CD14-positive monocyte (primary cell): Measurements from ENCODE around the gene AMER3. TPM values are rescaled to one million over a fixed set of nuclear protein-coding genes. Genes with fewer than 3 reads are reported as not detected.

Source experiments
- DNase-seq, 3 donors: peaks; one replicate each; pipeline ENCODE4 v3.0.0-alpha.2; 2011 to 2022
- H2AFZ ChIP-seq: 2 replicates; pipeline ENCODE4 v1.6.0; 2012; ENCODE audit warnings: mild to moderate bottlenecking, low read depth, low read length, inconsistent platforms; ENCODE audit not compliant: insufficient read depth, poor library complexity, severe bottlenecking
- H3K27ac ChIP-seq, 2 donors: 1 replicate in 1 of 2; 2 replicates in 1 of 2; pipeline ENCODE4 v1.5.1; 2012 to 2013; ENCODE audit warnings: low read length in 2 of 2, control low read depth in 1 of 2, inconsistent platforms in 1 of 2, low read depth in 1 of 2, mild to moderate bottlenecking in 1 of 2
- H3K27me3 ChIP-seq, 2 donors: one replicate each; pipeline versions ENCODE4 v1.6.0 to v1.6.1; 2011 to 2013; ENCODE audit warnings: low read length in 2 of 2; ENCODE audit not compliant: control insufficient read depth in 2 of 2, insufficient read depth in 2 of 2
- H3K36me3 ChIP-seq, 2 donors: replicated peaks in 1 of 2; 1 replicate in 1 of 2; 2 replicates in 1 of 2; pipeline versions ENCODE4 v1.5.1 to v1.6.1; 2012 to 2013; ENCODE audit warnings: low read length in 2 of 2, control low read depth in 1 of 2, inconsistent platforms in 1 of 2, mild to moderate bottlenecking in 1 of 2; ENCODE audit not compliant: insufficient read depth in 2 of 2, control insufficient read depth in 1 of 2
- H3K4me1 ChIP-seq, 2 donors: 1 replicate in 1 of 2; 2 replicates in 1 of 2; pipeline versions ENCODE4 v1.5.1 to v1.6.1; 2012 to 2013; ENCODE audit warnings: low read length in 2 of 2, control low read depth in 1 of 2, inconsistent platforms in 1 of 2, mild to moderate bottlenecking in 1 of 2, moderate library complexity in 1 of 2; ENCODE audit not compliant: insufficient read depth in 2 of 2, control insufficient read depth in 1 of 2
- H3K4me2 ChIP-seq: replicated peaks from 2 replicates; pipeline ENCODE3; 2012; ENCODE audit warnings: low read length, moderate library complexity, mild to moderate bottlenecking; ENCODE audit not compliant: poor library complexity, severe bottlenecking; ENCODE audit errors: extremely low read depth
- H3K4me3 ChIP-seq, 3 experiments: fragments of 200-600 bp in 1 of 3; sonication (generic) in 1 of 3; replicated peaks in 1 of 3; 1 replicate in 2 of 3; 2 replicates in 1 of 3; pipeline ENCODE4 v1.5.1; 2011 to 2013; ENCODE audit warnings: low read length in 3 of 3, mild to moderate bottlenecking in 3 of 3, control low read depth in 2 of 3, low read depth in 2 of 3, inconsistent platforms in 1 of 3, moderate library complexity in 1 of 3
- H3K79me2 ChIP-seq: 2 replicates; pipeline ENCODE4 v1.6.0; 2012; ENCODE audit warnings: mild to moderate bottlenecking, control low read depth, inconsistent platforms, low read length, moderate library complexity; ENCODE audit not compliant: insufficient read depth
- H3K9ac ChIP-seq: 2 replicates; pipeline ENCODE4 v1.6.0; 2017; ENCODE audit warnings: low read length, mild to moderate bottlenecking; ENCODE audit not compliant: insufficient read depth, poor library complexity, severe bottlenecking
- H3K9me3 ChIP-seq, 2 donors: replicated peaks in 1 of 2; 1 replicate in 1 of 2; 2 replicates in 1 of 2; pipeline versions ENCODE4 v1.5.1 to v1.6.1; 2012 to 2013; ENCODE audit warnings: low read length in 2 of 2, control low read depth in 1 of 2; ENCODE audit not compliant: control insufficient read depth in 1 of 2, insufficient read depth in 1 of 2
- H4K20me1 ChIP-seq: 2 replicates; pipeline ENCODE4 v1.6.0; 2012; ENCODE audit warnings: mild to moderate bottlenecking, low read length, control low read depth, moderate library complexity; ENCODE audit not compliant: insufficient read depth
- H3K27ac Mint-ChIP-seq, 7 donors: one replicate each; pipeline ENCODE4 v1.8.0; 2020; ENCODE audit warnings: mild to moderate bottlenecking in 7 of 7, mixed read lengths in 7 of 7, moderate library complexity in 6 of 7, inconsistent platforms in 2 of 7
- H3K27me3 Mint-ChIP-seq, 3 donors: one replicate each; pipeline ENCODE4 v1.8.0; 2021 to 2022; ENCODE audit warnings: low read depth in 3 of 3, mild to moderate bottlenecking in 3 of 3, mixed read lengths in 3 of 3, moderate library complexity in 3 of 3, inconsistent platforms in 1 of 3
- H3K36me3 Mint-ChIP-seq, 2 donors: one replicate each; pipeline ENCODE4 v1.8.0; 2020; ENCODE audit warnings: mixed read lengths in 2 of 2, inconsistent platforms in 1 of 2, mild to moderate bottlenecking in 1 of 2
- H3K4me1 Mint-ChIP-seq: one replicate; pipeline ENCODE4 v1.8.0; 2020; ENCODE audit warnings: mild to moderate bottlenecking, mixed read lengths
- H3K4me3 Mint-ChIP-seq, 2 donors: one replicate each; pipeline ENCODE4 v1.8.0; 2020; ENCODE audit warnings: mild to moderate bottlenecking in 2 of 2, mixed read lengths in 2 of 2, moderate library complexity in 1 of 2
- H3K9me3 Mint-ChIP-seq, 7 donors: one replicate each; pipeline ENCODE4 v1.8.0; 2020 to 2022; ENCODE audit warnings: mixed read lengths in 7 of 7, mild to moderate bottlenecking in 6 of 7, moderate library complexity in 6 of 7, inconsistent platforms in 2 of 7
- WGBS: methylation state at CpG from one replicate; pipeline ENCODE4 v1.1.5; 2013; ENCODE audit warnings: missing lambda C conversion rate; ENCODE audit not compliant: insufficient coverage; 5-methylcytosine and 5-hydroxymethylcytosine counted together
- intact Hi-C, 2 donors: fragments of 100-400 bp; cut with micrococcal nuclease; formaldehyde crosslinking; loops; one replicate each; pipeline versions ENCODE4 v1.15.0 to v1.15.1; 2023
- polyA plus RNA-seq, 3 donors: library from polyadenylated mRNA; depleted of rRNA in 1 of 3; unstranded in 2 of 3; stranded (reverse) in 1 of 3; fragments of 300-500 nt in 2 of 3; fragments of >200 nt in 1 of 3; fragmentation: Illumina TruSeq in 2 of 3; gene quantifications; 1 replicate in 2 of 3; 2 replicates in 1 of 3; pipeline ENCODE4 v1.2.3, GENCODE V29; 2012 to 2021
- TF ChIP-seq, protein P1 (sequence below): fragments of 200-600 bp; IDR thresholded peaks from one replicate; pipeline ENCODE4 v1.8.0; 2022; ENCODE audit warnings: antibody characterized with exemption, mild to moderate bottlenecking

Gene AMER3
- polyA plus RNA-seq, 3 donors = not detected

- no peak for DNase-seq
- Histone ChIP-seq H3K9me3 (peaks cover 0 to 3% of the 10 kb centered on the region in 2 donors), H3K9ac (no peak overlapping the region), H3K36me3 (no peaks in the 10 kb centered on the region), H3K27ac (no peak overlapping the region), H3K4me2 (no peak overlapping the region), H3K4me3 (no peak overlapping the region), H2AFZ (no peak overlapping the region), H3K79me2 (no peaks in the 10 kb centered on the region), H3K4me1 (peaks cover 18 to 19% of the 10 kb centered on the region in 2 donors), H4K20me1 (no peaks in the 10 kb centered on the region), H3K27me3 (peaks cover 4 to 19% of the 10 kb centered on the region in 2 donors)
- peaks cover 16% of the 10 kb centered on the region for H3K4me1 Mint-ChIP-seq
- H3K4me3 Mint-ChIP-seq = no peak overlapping the region
- H3K27me3 Mint-ChIP-seq = peaks cover 15 to 24% (median 24%) of the 10 kb centered on the region in 3 donors
- H3K9me3 Mint-ChIP-seq = peaks cover 2 to 16% (median 6%) of the 10 kb centered on the region in 7 donors
- H3K36me3 Mint-ChIP-seq = no peaks in the 10 kb centered on the region
- TF ChIP-seq, protein P1, sequence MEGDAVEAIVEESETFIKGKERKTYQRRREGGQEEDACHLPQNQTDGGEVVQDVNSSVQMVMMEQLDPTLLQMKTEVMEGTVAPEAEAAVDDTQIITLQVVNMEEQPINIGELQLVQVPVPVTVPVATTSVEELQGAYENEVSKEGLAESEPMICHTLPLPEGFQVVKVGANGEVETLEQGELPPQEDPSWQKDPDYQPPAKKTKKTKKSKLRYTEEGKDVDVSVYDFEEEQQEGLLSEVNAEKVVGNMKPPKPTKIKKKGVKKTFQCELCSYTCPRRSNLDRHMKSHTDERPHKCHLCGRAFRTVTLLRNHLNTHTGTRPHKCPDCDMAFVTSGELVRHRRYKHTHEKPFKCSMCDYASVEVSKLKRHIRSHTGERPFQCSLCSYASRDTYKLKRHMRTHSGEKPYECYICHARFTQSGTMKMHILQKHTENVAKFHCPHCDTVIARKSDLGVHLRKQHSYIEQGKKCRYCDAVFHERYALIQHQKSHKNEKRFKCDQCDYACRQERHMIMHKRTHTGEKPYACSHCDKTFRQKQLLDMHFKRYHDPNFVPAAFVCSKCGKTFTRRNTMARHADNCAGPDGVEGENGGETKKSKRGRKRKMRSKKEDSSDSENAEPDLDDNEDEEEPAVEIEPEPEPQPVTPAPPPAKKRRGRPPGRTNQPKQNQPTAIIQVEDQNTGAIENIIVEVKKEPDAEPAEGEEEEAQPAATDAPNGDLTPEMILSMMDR = no peak
- H3K27ac Mint-ChIP-seq = no peak overlapping the region
- intact Hi-C loops = no loop called here
- 70% methylated on average over 2 of the region's 2 CpGs for whole genome bisulfite sequencing
Observed at GRCh38 chr2:130724455-130724854, 30.9 kb upstream of the AMER3 start.

GRCh38 chr2:130726614-130727180 is 28.6 kb upstream of the AMER3 start:
- 14% methylated on average over 16 of the region's 20 CpGs for WGBS
- TF ChIP-seq, protein P1 = no peak
- no peaks in the 10 kb centered on the region for H3K79me2 ChIP-seq

More at GRCh38 chr2:130726614-130727180, 28.6 kb upstream of the AMER3 start:
- H3K36me3 Mint-ChIP-seq = no peaks in the 10 kb centered on the region
- H4K20me1 ChIP-seq = no peaks in the 10 kb centered on the region
- H3K4me3 ChIP-seq = peak overlapping the region; percentile 40 to 77 (median 56)
- H3K9me3 Mint-ChIP-seq = peaks cover 1 to 11% (median 4%) of the 10 kb centered on the region in 7 donors
- H3K9ac ChIP-seq = peak overlapping the region; percentile 63
- H3K27me3 ChIP-seq = peaks cover 4 to 19% of the 10 kb centered on the region in 2 donors
- H3K27me3 Mint-ChIP-seq = peaks cover 18 to 25% (median 23%) of the 10 kb centered on the region in 3 donors
- peaks cover 18 to 19% of the 10 kb centered on the region in 2 donors for H3K4me1 ChIP-seq
- H3K9me3 ChIP-seq = no peaks in the 10 kb centered on the region
- DNase-seq = no peak
- H3K27ac ChIP-seq = peak overlapping the region in 1 of 2 donors; percentile 14
- peaks cover 16% of the 10 kb centered on the region for H3K4me1 Mint-ChIP-seq
- intact Hi-C loops = no loop called here
- peak overlapping the region; percentile 90 for H3K4me2 ChIP-seq
- peak overlapping the region; percentile 76 to 87 for H3K4me3 Mint-ChIP-seq
- H3K27ac Mint-ChIP-seq = peak overlapping the region in 1 of 7 donors; percentile 31
- no peaks in the 10 kb centered on the region for H3K36me3 ChIP-seq
- H2AFZ ChIP-seq = peak overlapping the region; percentile 87
